Right lobe of liver (tissue), 4 donors: Measurements from ENCODE around the gene ACAD11.

Source experiments
- POLR2A ChIP-seq: fragments of 450-650 bp; IDR thresholded peaks from one replicate; pipeline ENCODE4 v1.6.1; 2017; ENCODE audit warnings: antibody characterized with exemption, mild to moderate bottlenecking
- TF ChIP-seq, protein P1 (sequence below), 4 donors: fragments of 200-600 bp in 3 of 4; fragments of 450-650 bp in 1 of 4; IDR thresholded peaks; one replicate each; pipeline versions ENCODE4 v1.5.1 to v1.8.0; 2016 to 2022; ENCODE audit warnings: antibody characterized with exemption in 4 of 4, mild to moderate bottlenecking in 2 of 4
- donor health status: DM: no; HTN: no; CAD: no.
- donor health status: DM: no; HTN: no; CAD: no.
- donor health status: DM: no; HTN: yes; CAD: no.

DNA sequence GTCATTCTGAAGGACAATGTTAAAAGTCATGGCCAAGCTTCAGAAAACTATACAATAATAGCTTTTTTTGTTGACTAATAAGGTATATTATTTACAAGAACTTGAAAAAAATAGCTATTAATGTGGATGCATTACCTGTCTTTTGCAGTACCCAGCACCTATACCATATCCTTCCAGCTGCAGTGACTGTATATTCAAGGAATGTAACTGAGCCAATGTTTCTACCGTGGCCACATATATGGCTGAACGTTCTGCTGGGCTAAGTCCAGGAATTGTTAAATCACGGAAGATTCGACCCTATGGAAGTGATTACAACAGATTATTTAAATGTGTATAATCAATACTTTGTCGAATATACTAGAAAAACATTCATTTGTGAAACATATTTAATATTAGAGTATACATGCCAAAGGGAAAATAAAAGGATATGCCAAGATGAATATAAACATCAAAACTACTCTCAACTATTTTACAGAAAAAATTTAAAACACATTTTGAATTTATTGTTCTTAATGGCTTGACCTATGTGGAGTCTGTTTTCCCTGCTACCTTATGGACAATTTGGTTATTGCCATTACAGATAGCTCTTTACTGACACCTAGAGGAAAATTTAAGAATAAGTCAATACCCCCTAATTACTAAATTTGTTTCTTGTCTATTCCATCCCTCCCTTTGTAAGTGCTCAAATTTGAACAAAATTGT lies 17.6 kb downstream of the ACAD11 start:
- TF ChIP-seq, protein P1, sequence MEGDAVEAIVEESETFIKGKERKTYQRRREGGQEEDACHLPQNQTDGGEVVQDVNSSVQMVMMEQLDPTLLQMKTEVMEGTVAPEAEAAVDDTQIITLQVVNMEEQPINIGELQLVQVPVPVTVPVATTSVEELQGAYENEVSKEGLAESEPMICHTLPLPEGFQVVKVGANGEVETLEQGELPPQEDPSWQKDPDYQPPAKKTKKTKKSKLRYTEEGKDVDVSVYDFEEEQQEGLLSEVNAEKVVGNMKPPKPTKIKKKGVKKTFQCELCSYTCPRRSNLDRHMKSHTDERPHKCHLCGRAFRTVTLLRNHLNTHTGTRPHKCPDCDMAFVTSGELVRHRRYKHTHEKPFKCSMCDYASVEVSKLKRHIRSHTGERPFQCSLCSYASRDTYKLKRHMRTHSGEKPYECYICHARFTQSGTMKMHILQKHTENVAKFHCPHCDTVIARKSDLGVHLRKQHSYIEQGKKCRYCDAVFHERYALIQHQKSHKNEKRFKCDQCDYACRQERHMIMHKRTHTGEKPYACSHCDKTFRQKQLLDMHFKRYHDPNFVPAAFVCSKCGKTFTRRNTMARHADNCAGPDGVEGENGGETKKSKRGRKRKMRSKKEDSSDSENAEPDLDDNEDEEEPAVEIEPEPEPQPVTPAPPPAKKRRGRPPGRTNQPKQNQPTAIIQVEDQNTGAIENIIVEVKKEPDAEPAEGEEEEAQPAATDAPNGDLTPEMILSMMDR (IDR thresholded peaks at IDR 0.05) = peak; percentile 63 to 83 (median 77)
- no peak for TF ChIP-seq POLR2A
